GM21367 (cell line): ENCODE measurements around the gene LRRC40.

Experiments used
- ATAC-seq: cut with Tn5 transposase; IDR thresholded peaks from one replicate; pipeline ENCODE4 v1.9.1; 2021; ENCODE audit not compliant: unreplicated experiment

LRRC40 gene

DNA sequence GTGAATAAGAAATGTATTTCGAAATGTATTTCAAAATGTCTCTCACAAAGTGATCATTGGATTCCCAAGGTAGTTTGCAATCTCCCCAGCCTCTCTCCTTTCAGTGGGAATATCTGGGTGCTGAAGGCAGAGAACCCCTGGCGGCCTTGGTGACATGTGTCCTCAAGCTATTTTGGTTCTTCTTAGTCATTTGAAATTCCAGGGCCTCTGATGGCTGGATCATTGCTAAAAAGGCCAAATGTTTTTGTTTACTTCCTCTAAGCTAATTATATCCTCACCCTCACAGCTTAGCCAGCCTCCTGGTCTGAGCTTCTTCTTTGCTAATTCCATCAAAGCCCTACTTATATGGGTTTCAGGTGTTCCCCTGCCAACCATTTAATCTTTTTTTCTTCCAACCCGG lies 71.2 kb downstream of the LRRC40 start:
- ATAC-seq: no peak

DNA sequence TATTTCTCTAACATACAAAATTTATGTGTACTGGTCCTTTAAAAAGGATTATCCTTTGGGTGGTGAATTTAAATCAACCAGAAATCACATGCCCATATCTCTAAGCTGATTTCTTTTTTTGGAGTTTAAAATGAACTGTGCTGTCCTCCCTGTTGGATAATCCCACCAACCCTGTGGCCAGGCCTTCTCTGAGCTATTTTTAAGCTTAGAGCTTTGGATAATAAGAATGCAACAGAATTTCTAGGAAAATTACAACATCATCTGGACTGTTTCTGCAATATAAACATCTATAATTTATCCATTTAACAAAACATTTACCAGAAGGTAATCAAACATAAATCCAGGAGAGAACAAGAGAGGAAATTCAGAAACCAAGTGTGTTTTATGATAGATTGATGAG lies 88.3 kb downstream of the LRRC40 start:
- ATAC-seq: no peak

DNA sequence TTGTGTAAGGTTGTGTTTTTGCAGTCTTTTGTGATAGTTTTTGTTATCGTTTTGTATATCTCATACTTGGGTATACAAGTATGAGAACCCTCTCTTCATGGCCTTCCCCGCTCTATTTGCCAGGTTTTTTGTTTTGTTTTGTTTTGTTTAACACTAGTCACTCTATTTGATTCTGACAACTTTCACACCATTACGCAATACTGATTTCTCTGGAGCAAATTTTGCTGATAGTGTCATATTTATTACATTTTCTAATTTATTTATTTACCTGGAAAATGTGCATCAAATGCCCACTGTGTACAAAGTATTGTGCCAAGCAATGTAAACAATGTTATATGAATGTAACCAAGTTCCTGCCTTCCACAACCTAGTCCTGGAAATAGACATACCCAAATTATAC lies 90.1 kb downstream of the LRRC40 start:
- no peak for ATAC-seq

DNA sequence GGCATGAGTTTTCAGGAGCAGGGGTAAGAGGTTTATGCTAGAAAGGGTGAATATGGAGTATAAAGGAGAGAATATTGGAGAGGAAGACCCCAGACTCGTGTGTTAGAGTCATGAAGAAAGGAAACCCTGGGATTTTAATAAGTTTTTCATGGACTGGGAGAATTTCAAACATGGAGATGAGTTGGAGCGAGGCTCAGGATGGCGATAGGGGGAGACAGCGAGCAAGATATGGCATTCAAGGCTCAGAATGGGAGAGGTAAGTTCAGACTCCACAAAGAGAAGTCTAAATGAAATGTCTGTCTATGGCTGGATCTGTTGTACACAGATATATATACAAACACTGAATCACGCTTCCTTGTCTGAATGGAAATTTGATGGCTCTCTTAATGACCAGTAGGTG lies 92.5 kb downstream of the LRRC40 start:
- ATAC-seq: no peak

DNA sequence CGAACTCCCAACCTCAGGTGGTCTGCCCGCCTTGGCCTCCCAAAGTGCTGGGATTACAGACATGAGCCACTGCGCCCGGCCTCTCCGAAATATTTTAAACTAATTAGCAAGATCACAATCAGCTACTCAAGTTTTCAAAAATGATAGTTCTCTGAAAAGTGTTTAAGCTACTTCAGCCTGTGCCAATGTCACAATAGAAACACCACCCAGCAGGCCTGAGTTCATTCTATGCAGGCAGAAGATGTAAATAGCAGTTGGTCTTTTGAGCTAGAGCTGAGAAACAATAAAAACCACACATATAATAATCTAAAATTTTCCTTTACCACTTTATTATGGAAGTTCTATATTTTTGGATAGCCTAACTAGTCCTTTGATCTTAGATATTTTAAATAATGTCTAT lies 96.1 kb downstream of the LRRC40 start:
- no peak for ATAC-seq

DNA sequence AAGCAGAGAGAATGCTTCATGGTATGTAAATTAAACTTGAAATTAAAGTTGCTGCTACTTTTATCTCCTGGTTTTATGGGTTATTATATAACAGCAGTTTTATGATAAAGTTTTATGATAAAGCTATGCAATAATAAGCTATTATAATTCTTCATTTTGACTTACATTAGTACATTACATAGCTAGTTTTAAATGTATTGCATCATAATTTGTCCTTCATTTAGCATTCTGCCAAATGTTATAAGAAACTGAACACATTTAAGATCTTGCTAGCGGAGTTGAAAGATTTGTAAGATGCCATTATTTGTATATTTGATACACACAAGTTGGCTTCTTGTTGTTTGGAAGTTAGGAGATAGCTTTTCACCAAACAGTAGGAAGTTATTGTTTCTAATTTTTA lies 101.6 kb downstream of the LRRC40 start:
- no peak for ATAC-seq

DNA sequence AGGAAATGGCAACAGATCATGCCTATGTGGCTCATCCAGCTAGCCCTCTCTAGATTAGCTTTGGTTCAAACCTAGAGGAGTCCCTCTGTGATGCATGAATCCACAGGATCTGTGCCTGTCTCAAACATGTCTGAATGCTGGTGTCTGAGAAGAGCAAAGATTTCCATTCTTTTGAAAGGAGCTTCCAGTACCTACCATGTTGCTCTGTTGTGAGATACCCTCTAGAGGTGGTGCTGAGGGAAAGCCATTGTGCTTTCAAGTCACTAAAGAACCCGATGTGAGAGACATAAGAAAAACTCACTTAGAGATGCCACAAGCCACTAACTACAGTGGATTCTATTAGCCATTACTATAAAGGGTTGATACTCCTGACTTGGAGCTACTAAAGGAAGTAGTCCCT lies 103.6 kb downstream of the LRRC40 start:
- no peak for ATAC-seq

DNA sequence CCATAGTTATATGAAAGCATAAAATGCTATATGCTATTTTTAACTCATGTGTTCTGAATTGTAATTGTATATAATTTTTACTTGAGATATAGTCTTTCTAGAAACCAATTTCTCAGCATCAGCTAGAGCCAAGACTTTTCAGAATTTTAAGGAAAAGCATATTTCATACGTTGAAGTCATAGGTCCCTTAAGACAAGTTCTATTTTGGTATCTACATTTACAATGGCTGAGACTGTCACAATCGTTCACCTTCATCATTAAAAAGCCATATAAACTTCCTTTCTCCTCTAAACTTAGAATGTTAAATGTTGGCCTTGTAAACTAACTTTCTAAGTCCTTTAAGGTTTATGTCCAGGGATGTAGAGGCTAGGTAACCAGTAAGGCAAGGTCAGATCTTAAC lies 104.1 kb downstream of the LRRC40 start:
- no peak for ATAC-seq
